DLD1 (cell line): ENCODE data around the gene DHX9.

ENCODE experiments used
- in situ Hi-C: cut with HindIII; loops from 2 replicates; pipeline ENCODE4 v1.10.0; 2017; ENCODE audit warnings: low sequenced_read_pairs

DHX9 gene

DNA sequence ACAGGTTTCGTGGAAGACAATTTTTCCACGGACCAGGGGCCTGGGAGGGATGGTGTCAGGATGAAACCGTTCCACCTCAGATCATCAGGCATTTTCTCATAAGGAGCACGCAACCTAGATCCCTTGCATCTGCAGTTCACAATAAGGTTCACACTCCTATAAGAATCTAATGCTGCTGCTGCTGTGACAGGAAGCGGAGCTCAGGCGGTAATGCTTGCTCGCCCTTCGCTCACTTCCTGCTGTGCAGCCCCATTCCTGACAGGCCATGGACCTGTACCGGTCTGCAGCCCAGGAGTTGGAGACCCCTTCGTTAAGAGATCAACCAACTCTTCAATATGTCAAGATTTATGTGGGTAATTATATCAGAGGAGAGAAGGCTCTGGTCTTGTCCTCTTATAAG is 3.3 kb upstream of the DHX9 start:
- in situ Hi-C loops, result no loop called here

DNA sequence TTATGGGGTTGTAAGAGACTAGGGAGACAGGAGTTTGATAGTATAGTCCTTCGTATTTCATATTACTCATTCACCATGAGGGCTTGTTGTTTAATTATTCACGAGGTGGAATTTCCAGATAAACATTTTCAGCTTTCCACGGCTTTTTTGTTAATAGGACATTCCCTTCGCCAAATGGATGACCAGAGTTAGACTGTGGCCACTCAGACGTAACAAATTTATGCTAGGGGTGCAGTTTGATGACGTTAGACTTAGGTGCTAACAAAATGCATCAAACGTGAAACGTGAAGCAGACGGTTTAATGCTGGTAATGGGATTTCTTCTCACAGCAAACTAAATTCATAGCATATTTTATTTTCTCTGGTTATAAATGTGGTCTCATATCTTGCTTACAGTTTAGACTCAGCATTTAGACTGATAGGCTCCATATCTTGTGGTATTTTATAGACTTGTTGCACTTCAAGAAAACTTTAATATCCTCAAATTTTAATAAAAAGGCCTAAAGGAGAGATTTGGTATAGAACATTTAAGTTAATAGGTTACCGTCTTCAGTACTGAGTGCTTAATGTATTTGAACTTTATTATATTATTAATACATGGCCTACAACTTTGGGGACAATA is 2.3 kb downstream of the DHX9 start:
- in situ Hi-C loops, result no loop called here

DNA sequence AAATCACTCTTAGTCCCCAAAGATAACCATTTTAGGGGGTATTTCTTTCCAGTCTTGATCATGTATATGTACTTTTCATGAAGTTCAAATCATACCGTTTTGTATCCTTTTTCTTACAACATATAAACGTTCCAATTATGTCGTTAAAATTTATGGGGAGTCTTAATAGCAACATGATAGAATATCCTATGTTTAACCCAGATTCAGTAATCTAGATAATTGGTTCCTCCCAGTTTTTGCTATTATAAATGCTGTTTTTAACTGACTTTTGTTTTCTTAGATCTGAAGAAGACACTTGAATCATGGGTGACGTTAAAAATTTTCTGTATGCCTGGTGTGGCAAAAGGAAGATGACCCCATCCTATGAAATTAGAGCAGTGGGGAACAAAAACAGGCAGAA is 3.1 kb downstream of the DHX9 start:
- in situ Hi-C loops, result no loop called here

GRCh38 chr1:182845379-182845778 is 6.2 kb downstream of the DHX9 start:
- in situ Hi-C loops, result no loop called here

GRCh38 chr1:182845894-182846293 is 6.7 kb downstream of the DHX9 start:
- in situ Hi-C loops, result no loop called here

DNA sequence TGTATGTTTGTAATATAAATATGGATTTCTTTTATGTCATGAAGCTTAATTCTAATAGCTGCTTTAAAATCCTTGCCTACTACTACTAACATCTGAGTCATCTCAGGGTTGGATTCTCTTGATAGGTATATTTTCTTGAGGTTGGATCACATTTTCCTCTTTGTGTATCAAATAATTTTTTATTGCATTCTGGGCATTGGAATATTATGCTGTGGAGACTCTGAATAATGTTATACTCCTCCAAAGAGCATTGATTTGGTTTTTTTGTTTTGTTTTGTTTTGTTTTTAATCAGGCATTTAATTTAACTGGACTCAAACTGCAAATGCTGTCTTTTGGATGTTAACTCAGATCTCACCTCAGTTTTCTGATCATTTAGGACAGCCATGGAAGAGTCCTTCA is 8.0 kb downstream of the DHX9 start:
- in situ Hi-C loops, result no loop called here

DNA sequence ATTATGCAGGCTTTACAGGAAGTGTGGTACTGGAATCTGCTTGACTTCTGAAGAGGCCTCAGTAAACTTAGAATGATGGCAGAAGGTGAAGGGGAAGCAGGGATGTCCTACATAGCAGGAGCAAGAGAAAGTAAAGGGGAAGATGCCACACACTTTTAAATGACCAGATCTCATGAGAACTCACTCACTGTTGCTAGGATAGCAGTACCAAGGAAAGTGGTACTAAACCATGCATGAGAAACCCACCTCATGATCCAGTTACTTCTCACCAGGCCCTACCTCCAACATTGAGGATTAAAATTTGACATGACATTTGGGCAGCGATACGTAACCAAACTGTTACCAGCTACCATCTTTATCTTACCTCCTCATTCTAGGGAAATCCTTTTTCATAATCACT is 9.6 kb downstream of the DHX9 start:
- in situ Hi-C loops, result no loop called here

GRCh38 chr1:182850319-182850718 is 11.2 kb downstream of the DHX9 start:
- in situ Hi-C loops, result no loop called here

DNA sequence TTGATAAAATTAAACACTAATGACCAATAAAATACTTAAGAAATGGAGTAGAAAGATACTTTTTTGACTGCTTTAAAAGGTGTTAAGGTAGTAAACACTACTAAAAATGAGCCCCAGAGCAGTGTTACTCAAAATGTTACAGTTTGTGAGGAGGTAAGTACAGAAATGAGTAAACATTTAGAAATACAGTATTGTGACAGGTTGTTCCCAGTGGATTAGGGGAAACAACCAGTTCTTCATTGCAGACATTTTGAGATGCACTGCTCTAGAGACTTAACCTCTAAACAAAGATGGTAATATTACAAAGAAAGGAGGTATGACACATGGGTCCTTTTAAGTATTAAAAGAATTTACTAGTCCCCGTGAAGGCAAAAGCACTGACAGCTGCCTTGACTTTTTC is 12.7 kb downstream of the DHX9 start:
- in situ Hi-C loops, result no loop called here

DNA sequence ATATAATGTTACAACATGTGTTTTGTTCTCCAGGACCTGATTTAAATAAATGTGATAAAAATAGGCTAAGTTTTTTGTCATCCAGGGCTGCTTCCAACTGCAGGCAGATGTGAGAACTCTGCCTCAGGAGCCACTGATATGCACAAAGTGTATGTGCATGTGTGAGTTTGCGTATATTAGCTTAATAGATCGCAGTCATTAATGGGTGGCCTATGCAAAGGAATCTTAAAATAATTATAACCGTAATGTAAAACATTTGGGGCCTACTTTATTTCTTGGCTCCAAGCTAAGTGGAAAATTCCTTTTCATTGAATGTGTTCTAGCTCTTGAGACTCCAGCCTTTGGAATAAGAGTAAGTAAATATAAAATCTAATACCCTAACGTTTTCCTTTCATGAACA is 16.8 kb downstream of the DHX9 start:
- in situ Hi-C loops, result no loop called here

- in situ Hi-C loops, result no loop called here
Measured at GRCh38 chr1:182857212-182857611, 18.1 kb downstream of the DHX9 start.

- in situ Hi-C loops, result no loop called here
Measured at GRCh38 chr1:182860658-182861057, 21.5 kb downstream of the DHX9 start.

DNA sequence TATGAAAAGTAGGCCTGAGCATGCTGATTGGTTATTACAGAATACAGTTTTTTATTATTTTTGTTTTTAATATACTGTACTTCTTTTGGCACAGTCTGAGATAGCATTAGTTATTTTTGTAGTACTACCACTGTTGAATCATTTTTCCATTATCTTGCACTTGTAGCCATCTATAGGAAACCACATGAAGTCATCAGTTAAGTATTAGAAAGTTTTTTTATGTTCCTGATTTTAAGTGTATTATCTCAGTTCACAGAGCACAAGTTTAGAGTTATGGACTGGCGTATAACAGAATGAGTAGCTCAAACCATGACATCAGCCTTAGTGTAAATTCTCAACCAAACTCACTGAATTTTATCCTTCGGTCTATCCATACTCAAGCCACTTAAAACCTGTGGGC is 22.8 kb downstream of the DHX9 start:
- in situ Hi-C loops, result no loop called here

- in situ Hi-C loops, result no loop called here
Measured at GRCh38 chr1:182862827-182863226, 23.7 kb downstream of the DHX9 start.

DNA sequence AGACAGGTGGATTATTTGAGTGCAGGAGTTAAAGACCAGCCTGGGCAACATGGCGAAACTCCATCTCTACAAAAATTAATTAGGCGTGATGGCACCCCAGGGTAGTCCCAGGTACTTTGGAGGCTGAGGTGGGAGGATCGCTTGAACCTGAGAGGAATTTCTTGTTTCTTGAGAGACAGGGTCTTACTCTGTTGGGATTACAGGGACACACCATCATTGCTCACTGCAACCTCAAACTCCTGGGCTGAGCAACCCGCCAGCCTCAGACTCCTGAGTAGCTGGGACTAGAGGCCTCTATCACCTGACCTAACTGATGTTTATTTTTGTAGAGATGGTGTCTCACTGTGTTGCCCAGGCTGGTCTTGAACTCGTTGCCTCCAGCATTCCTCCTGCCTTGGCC is 24.8 kb downstream of the DHX9 start:
- in situ Hi-C loops, result no loop called here

- in situ Hi-C loops, result no loop called here
Measured at GRCh38 chr1:182867861-182868260, 28.7 kb downstream of the DHX9 start.

DNA sequence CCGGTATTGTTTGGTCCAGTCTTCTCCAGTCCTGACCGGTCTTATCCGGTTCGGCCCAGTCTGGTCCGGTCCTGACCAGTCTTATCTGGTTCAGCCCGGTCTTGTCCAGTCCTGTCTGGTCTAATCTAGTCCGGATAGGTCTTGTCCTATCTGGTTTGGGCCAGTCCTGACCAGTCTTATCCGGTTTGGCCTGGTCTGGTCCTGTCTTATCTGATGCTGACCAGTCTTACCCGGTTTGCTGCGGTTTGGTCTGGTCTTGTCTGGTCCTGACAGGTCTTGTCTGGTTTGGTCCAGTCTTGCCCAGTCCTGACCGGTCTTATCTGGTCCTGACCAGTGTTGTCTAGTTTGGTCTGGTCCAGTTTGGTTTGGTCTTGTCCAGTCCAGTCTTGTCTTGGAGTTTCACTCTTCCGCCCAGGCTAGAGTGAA is 30.1 kb downstream of the DHX9 start:
- in situ Hi-C loops, result no loop called here

DNA sequence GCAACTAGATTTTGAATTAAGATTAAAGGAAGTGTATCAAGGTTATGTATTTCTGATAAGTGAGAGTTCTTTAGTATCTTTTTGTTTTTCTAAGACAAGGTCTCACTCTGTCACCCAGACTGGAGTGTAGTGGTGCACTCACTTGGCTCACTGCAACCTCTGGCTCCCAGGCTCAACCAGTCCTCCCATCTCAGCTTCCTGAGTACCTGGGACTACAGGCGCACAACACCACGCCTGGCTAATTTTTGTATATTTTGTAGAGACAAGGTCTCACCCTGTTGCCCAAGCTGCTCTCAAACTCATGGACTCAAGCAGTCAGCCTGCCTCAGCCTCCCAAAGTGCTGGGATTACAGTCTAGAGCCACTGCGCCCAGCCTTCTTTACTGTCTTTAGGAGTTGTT is 33.7 kb downstream of the DHX9 start:
- in situ Hi-C loops, result no loop called here

GRCh38 chr1:182875889-182876288 is 36.7 kb downstream of the DHX9 start:
- in situ Hi-C loops, result no loop called here

DNA sequence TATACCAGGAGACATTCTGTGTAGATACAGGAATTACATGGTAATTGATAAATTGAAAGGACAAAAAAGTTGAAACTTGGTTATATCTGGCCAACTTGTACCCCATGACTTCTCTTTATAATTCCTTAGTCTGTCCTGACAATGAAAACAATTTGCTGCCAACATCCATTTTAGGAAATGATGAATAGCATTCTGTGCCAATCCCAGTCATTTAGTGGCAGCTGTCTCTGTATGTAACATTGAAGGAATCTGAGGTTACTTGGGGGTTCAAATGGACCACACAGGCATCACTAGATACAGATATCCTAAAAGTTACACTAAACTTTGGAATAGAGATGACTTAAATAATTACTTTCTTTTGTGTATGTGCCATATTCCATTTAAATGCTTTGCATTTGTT is 38.2 kb downstream of the DHX9 start:
- in situ Hi-C loops, result no loop called here

DNA sequence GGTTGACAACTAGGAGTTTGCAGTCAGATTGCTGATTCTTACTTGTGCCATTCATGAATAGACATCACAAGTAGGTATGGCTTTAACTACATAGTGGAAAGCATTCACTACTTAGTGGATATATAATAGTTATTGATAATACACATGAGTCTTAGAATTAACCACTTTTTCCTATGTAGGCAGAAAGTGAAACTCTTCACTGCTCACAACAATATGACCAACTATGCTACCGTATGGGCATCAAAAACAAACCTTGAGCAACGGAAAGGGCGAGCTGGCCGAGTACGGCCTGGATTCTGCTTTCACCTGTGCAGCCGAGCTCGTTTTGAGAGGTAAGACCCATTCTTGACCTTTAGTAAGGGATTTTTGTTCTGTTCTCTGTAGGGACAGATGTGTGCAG is 38.7 kb downstream of the DHX9 start:
- in situ Hi-C loops, result no loop called here

DNA sequence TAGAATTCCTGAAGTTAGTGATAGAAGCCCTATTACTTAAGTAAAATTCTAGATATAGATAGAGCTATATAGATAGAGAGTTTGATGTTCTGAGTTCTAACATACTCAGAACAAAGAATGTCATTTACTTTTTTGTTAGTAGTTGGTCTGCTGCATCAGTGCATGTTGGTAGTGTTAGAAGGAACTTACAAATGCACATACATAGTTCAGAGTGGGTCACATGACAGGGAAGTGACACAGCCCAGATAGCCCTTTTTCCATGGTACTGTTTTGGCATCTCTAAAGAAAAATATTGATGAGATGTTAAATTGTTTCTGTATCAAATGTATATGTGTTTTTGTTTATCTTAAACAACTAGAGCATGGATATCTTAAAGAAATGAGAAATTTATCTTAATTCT is 45.7 kb downstream of the DHX9 start:
- in situ Hi-C loops, result no loop called here

DNA sequence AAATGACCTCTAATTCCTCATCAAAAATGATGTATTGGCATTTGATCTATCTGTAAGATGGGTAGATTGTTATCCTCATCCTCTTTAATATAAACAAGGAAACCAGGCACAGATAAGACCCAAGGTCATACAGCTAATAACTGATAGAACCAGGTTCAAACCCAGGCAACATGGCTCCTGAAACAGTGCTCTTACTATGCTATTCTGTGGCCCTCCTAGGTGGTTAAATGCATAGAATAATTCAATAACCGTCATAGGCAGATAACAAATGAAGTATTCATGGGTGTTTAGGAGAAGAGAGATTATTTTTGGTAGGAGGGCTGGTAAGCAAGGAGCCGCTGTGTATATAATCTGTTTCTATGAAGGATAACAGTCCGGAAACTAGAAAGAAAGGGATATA is 46.4 kb downstream of the DHX9 start:
- in situ Hi-C loops, result no loop called here

DNA sequence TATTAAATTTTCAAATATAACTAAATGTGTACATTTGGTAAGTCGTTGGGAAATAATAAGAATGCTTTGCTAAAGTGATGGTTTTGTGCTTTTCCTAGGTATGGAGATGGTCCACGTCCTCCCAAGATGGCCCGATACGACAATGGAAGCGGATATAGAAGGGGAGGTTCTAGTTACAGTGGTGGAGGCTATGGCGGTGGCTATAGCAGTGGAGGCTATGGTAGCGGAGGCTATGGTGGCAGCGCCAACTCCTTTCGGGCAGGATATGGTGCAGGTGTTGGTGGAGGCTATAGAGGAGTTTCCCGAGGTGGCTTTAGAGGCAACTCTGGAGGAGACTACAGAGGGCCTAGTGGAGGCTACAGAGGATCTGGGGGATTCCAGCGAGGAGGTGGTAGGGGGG is 47.8 kb downstream of the DHX9 start:
- in situ Hi-C loops, result no loop called here
